ENCODE data around the gene PADI6.
A peak's percentile ranks its signal among the peaks of the same experiment; 100 is the strongest.

Gene PADI6

DNA sequence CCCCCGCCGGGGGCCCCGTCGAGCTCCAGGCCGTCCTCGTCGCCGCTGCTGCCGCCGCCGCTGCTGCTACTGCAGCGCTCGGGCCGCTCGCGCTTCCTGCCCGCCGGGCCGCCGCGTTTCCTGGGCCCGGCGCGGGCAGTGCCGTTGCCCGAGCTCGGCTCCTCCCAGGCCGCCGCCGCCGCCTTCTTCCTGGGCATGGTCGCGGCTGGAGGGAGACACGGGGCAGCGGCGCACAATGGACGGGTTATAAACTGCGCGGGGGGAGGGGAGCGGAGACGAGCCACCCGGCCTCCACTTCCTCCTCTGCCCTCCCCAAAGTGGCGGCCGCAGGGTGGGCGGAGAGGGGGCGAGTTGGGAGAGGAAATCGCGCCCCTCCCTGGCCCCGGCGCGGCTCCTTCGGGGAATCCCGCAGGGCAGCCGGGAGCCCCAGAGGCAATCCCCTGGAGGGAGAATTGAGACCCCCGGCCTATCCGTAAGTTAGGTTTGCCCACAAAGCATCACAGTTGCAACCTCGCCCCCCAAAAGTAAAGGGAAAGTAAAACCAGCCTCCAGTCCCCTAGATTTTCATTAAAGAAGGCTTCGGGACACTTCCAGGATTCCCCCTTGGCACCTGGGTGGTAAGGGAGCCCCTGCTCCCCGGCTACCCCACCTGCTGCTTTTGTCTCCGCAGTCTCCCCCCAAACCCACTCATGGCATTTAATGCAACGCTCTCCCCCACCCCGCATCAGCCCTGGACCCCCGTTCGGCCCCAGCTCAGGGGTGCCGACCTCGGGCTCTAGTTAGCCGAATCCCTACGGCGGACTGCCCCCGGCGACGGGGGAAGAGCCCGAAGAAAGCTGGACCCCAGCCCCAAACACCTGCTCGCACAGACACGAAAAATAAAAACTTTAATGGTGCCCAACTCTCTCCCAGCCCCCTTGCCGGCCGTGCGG is 66.6 kb downstream of the PADI6 start (continued):
- TF ChIP-seq ZBTB6 (tag by site-specific recombination; IDR thresholded peaks at IDR 0.05) (no peak), ZNF654 (tag by site-specific recombination; IDR thresholded peaks at IDR 0.05; ENCODE audit: low read depth) (no peak), AEBP2 (tag by site-specific recombination; IDR thresholded peaks at IDR 0.05; ENCODE audit: borderline replicate concordance) (no peak), KLF10 (tag by site-specific recombination; IDR thresholded peaks at IDR 0.05) (peak; percentile 32; the same call in 1 of the 2 replicates), PATZ1 (tag by site-specific recombination; IDR thresholded peaks at IDR 0.05) (peak; percentile 79), BCL11A (tag by site-specific recombination; IDR thresholded peaks at IDR 0.05; ENCODE audit: low read depth) (no peak), ZNF843 (tag by site-specific recombination; IDR thresholded peaks at IDR 0.05) (no peak), ZNF549 (tag by site-specific recombination; IDR thresholded peaks at IDR 0.05) (no peak), ZFP69B (tag by site-specific recombination; IDR thresholded peaks at IDR 0.05) (no peak), ZSCAN18 (tag by site-specific recombination; IDR thresholded peaks at IDR 0.05) (no peak), ZNF280C (tag by site-specific recombination; IDR thresholded peaks at IDR 0.05) (no peak), TRIM28 (IDR thresholded peaks at IDR 0.05; ENCODE audit: borderline replicate concordance, low read length) (no peak), ZNF214 (tag by site-specific recombination; IDR thresholded peaks at IDR 0.05; ENCODE audit: borderline replicate concordance) (no peak), ZBTB7A (tag by site-specific recombination; IDR thresholded peaks at IDR 0.05; ENCODE audit: low read depth) (peak; percentile 79; the same call in 1 of the 2 replicates), ZFP41 (tag by site-specific recombination; IDR thresholded peaks at IDR 0.05; ENCODE audit: borderline replicate concordance) (no peak), ZNF704 (tag by site-specific recombination; IDR thresholded peaks at IDR 0.05) (no peak), BCL11B (tag by site-specific recombination; IDR thresholded peaks at IDR 0.05; ENCODE audit: low read depth) (0 out of 2 replicates have a peak, but pooled peaks have one; percentile 23), ZNF785 (tag by site-specific recombination; IDR thresholded peaks at IDR 0.05) (no peak), HOXD13 (CRISPR knock-in tag; IDR thresholded peaks at IDR 0.05; ENCODE audit: borderline replicate concordance) (no peak), ZNF239 (tag by site-specific recombination; IDR thresholded peaks at IDR 0.05) (no peak), ZNF768 (tag by site-specific recombination; IDR thresholded peaks at IDR 0.05) (no peak), ZBTB48 (tag by site-specific recombination; IDR thresholded peaks at IDR 0.05) (0 out of 2 replicates have a peak, but pooled peaks have one; percentile 14), ZBTB8A (tag by site-specific recombination; IDR thresholded peaks at IDR 0.05) (peak; percentile 76), ZNF596 (tag by site-specific recombination; IDR thresholded peaks at IDR 0.05) (no peak; the same call in 1 of the 2 replicates), ZNF223 (tag by site-specific recombination; IDR thresholded peaks at IDR 0.05) (no peak), ZNF362 (tag by site-specific recombination; IDR thresholded peaks at IDR 0.05) (no peak), PBX3 (CRISPR knock-in tag; IDR thresholded peaks at IDR 0.05) (no peak)
